NCI-H510A (cell line): ENCODE results near the gene CC2D2A.
"Not testable (repeated sequence)": the region's sequence is repeated elsewhere in the genome, so short reads cannot be mapped to it uniquely, and the experiment has no call there.

Experiments
- DNase-seq: peaks from one replicate; lab custom pipeline; 2025; lab: John Stamatoyannopoulos, UW

Gene CC2D2A

DNA sequence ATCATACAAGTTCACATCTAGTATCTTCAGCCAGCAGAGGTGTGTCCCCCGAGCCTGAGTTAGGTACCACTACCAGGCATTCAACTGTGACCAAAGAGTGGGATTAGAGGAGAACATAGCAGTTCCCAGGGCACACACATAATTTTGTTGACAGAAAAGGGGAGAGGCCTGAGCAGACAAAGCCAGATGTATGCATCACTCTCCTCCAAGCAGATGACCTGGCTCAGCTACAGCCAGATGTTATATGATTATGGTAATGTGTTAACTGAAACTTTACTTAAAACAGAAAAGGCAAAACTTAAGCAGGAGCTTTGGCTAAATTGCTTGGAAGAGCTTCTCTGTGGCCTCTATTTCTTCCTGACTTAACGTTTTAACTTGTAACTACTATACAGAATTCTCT is 88.9 kb downstream of the CC2D2A start:
- DNase-seq: no peak

DNA sequence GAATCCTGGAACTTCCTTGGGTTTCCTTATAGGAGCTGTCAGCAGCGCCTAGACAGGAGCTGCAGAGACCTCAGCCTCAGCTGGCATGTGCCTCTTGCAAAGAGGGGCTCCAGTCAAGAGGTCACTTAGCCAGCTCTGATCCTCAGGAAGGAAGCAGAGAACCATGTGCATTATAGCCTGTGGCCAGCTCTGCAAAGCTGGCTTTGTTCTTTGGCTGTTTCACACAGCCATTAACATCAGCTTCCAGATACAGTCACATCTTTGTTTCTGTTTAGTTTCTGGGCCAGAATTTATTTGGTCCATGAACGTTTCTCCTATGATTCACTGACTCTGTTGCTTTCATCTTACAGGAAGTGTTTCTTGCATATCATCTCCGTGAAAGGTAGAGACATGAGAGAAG is 92.4 kb downstream of the CC2D2A start:
- DNase-seq: no peak

DNA sequence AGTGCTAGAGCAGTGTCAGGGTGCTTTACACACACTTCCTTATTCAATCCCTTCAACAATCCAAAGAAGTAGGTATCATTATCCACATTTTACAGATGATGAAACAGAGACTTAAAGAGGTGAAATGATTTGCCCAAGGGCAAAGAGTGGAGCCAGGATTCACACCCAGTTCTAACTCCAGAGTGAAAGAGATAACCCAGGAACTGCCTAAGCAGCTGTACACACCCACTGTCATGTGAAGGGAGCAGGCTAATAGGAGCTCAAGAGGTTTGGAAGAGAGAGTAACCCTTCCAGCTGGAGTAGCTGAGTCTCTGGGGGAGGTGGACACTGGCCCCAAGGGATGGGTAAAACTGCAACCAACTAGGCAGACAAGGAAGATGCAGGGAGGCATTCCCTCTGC is 92.9 kb downstream of the CC2D2A start:
- no peak for DNase-seq

DNA sequence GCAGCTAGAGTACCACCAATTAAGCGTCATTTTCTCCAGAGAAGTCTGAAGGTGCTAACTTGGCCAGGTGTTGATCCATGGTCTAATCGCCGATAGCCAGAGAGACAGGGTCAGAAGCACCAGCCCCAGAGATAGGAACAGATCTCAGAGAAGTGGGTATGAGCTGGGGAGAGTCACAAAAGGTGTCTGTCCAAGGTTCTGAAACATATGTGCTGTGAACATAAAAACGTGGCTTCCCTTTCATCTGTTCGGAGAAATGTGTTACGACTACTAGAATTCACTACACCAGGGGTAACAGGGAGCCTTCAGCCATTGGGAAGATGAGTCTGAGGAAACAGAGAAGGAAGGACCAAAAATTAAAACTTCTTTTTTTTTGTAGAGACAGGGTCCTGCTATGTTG is 94.2 kb downstream of the CC2D2A start:
- no peak for DNase-seq

- DNase-seq: no peak
These were observed 99.1 kb downstream of the CC2D2A start for GRCh38 chr4:15568821-15569220.

DNA sequence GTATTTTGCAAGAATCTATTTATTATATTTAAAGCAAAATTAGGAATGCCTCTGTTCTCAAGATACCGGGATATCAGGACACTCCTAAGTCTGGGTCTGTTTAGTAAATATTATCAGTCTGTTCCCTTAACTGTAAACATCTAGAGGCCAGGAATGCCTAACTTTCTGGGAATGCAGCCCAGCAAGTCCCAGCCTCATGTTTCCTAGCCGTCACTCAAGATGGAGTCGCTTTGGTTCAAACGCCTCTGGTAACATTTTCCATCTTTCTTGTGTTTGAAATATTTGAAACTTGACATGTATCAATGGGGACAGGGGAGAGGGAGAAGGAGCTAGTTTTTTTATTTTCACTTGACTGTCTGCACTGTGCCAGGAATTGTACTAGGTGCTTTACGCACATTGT is 100.1 kb downstream of the CC2D2A start:
- DNase-seq: no peak

DNA sequence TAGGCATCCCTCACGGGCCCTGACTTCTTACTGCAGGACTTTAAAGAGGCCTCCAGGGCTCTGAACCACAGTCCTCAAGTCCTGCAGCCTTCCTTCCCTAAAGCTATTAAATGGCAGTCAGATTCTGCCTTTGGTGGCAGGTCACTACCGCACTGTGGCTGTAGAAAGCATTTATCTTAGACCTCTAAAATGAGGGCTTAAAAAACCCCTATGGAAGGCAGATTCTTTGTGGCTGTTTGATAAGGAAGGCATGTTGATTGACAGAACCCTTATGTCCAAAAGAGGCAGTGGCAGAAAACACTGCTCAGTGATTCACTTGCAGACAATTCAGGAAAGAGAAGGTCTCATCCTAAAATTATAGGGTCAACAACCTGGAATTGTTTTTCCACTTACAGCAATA is 106.3 kb downstream of the CC2D2A start:
- no peak for DNase-seq

DNA sequence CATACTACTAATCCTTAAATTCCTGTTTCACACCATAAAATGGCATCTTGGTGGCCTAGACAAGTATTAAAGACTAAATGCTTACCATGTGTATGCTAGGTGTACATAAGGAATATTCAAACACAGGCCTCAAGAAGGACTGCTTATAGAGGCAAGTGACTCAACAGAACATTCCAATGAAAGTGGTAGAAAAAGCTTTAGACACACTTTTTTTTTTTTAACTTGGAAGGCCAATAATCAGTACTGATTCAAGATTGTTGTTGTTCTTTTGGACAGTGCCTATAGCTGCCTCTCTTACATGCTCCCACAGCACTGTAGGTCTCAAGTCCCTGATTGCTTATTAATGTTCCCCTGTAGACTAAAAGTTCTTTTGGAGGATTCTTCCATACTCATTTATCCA is 107.8 kb downstream of the CC2D2A start:
- DNase-seq: no peak

GRCh38 chr4:15584785-15585184 is 115.1 kb downstream of the CC2D2A start:
- no peak for DNase-seq

GRCh38 chr4:15585331-15585730 is 115.6 kb downstream of the CC2D2A start:
- DNase-seq: no peak

DNA sequence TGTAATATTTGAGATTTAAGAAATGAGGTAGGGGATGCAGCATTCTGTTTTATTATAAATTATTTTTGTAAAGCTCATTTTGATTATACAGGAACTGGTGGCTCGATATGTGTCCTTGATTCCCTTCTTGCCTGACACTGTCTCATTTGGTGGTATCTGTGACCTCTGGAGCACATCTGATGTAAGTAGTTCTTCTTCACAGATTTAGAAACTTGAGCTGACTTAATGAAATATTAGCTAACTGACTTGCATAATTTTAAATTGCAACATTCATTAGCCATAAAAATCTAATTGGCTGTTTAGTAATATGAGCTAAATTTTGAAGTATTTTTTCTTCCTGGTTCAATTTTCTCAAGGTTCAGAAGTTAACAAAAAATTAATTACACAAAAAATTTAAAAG is 116.4 kb downstream of the CC2D2A start:
- DNase-seq: no peak

DNA sequence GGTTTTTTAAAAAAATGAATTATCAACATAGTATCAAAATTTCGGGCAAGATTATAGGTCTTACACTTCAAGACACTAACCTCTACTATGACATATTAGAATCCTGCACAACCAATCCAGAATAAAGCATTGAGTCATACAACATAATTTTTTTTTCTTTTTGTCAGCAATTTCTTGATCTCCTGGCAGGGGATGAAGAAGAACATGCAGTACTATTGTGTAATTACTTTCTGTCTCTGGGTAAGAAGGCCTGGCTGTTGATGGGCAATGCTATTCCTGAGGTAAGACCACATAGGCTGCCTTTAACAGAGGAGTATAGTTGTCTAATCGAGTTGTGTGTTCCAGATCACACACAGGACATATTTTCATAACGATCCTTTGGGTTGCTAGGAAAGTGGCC is 118.0 kb downstream of the CC2D2A start:
- no peak for DNase-seq

DNA sequence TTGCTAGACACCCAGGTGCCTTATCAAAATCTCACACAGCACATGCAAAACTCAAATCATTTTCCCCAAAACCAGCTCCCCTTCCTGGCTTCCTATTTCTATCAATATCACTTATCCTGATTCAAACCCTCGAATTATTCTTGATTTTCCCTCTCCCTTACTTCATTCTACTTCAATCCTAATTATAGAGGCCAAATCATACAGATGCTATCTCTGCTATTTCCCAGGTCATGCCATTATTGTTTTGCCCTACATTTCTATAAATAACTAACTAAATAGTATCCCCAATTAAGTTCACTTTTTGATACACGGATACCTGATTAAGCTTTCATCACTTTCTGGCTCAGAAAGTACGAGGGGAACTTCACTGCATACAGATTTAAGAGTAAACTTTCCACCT is 123.1 kb downstream of the CC2D2A start:
- DNase-seq: no peak

GRCh38 chr4:15598644-15599043 is 129.0 kb downstream of the CC2D2A start:
- no peak for DNase-seq

- DNase-seq: no peak
These were observed 130.5 kb downstream of the CC2D2A start for GRCh38 chr4:15600176-15600575.

- no peak for DNase-seq
These were observed 132.2 kb downstream of the CC2D2A start for GRCh38 chr4:15601862-15602261.

DNA sequence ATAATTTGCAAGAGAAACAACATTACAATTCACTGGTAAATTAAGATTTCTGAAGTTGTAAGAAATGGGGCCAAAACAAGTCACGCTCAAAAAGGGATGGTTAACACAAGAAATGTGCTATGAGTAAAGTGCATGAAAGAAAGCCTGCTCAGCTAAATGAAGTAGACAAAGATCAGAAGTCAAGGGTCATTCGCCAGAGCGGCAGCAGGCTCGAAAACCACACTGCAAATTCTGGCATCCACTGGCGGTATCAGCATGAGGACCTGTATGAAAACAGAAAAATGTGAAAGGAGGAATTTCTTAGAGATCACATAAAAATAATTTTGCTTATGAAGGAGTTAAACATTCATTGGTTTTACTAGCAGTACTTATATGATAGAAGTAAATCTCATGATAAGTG is 135.9 kb downstream of the CC2D2A start:
- DNase-seq: no peak

DNA sequence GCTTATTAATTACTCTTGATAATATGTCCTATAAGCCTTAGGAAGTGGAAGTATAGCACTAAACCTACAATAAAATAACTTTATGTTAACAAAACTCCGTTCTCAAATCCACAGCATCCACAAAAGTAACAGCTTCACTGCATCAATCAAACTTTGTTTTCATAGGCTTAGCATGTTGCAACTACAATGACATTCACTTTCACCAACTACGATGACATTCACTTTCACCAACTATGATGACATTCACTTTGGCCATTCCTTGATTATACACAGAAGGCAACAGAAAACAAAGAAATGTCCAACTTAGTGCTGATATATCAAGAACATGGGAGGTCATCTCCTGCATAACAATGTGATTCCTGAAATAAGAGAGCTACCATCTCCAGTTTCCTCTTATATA is 141.2 kb downstream of the CC2D2A start:
- DNase-seq: no peak

DNA sequence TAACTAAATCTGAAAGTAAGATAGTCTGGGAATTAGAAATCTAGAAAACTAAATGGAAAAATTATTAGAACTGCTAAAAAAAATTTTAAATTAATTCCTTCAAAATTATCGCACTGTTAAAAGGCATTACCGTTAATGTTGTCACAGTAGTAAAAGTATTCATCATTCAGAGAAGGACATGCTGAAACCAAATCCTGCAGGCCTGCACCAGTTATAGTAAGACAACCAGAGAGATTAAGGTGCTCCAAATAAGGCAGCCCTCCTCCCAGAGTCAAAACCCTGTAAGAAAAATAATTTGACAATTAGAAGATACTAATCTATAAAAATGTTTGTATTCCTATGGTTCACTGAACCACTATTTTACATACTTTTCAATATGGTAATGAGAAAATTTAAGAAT is 142.5 kb downstream of the CC2D2A start:
- no peak for DNase-seq

DNA sequence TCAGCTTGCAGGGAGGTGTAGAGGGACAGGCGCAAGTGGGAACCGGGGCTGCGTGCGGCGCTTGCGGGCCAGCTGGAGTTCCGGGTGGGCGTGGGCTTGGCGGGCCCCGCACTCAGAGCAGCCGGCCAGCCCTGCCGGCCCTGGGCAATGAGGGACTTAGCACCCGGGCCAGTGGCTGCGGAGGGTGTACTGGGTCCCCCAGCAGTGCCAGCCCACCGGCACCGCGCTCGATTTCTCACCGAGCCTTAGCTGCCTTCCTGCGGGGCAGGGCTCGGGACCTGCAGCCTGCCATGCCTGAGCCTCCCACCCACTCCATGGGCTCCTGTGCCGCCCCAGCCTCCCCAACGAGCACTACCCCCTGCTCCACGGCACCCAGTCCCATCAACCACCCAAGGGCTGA is 145.2 kb downstream of the CC2D2A start:
- DNase-seq: not testable (repeated sequence)

DNA sequence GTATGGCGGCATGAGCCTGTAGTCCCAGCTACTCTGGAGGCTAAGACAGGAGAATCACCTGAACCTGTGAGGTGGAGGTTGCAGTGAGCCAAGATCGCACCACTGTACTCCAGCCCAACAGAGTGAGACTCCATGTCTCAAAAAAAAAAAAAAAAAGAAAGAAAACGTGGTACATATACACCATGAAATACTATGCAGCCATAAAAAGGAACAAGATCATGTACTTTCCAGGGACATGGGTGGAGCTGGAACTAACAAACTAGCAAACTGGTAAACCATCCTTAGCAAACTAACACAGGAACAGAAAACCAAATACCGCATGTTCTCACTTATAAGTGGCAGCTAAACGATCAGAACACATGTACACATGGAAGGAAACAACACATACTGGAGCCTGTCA is 147.7 kb downstream of the CC2D2A start:
- not testable (repeated sequence) for DNase-seq

DNA sequence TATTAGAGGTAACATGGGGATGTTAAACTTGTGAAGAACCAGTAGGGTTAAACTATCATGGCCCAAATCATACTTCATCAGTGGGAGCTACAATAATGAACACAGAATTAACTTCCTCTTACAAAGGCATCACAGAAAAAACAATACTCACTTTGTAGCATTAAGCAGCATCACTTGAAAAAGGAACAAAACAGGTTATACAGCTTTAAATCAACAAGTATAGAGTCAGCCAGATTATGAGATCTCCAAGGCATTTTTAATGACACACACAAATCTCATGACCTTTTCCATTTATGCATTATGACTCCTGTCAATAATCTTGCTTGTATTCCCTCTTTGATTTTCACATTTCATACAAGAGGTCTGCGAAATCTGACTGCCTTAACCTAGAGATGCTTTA is 167.1 kb downstream of the CC2D2A start:
- DNase-seq: no peak

GRCh38 chr4:15638418-15638817 is 168.7 kb downstream of the CC2D2A start:
- DNase-seq: no peak

DNA sequence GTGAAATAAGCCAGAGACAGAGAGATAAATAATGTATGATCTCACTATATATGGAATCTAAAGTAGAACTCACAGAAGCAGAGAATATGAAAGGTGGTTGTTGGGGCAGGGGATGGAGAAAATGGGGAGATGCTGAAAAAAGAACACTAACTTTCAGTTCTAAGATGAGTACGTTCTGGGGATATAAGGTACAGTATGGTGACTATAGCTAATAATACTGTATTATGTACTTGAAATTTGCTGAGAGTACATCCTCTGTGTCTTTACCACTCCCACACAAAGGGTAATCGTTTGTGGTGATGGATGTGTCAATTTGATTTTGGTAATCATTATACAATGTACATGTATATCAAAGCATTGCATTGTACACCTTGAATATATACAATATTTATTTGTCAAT is 178.9 kb downstream of the CC2D2A start:
- no peak for DNase-seq

DNA sequence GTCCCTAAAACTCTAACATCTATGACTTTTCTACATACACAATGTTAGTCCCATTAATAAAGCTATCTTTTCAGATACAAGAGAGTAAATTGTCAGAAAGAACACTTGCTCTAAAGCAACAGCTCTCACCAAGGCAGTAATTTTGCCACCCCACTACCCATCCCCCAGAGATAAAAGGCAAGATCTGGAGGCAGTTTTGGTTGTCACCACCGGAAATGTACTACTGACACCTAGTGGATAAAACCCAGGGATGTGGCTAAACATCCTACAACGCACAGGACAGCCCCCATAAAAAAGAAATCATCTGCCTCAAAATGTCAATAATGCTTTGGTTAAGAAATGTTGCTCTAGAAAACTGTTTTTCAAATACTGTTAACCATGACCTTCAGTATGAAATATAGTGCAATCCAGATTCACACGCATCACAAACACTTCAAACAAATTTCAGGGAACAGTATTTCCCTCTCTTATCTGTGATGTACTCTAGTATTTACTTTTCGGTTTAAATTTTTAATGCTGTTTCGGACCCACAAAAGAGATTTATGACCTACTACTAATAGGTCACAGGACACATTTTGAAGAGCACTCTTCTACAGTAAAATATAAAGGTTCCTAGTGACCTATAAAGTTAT is 180.3 kb downstream of the CC2D2A start:
- DNase-seq: peak; percentile 7
